Measurements from ENCODE around the gene OOSP4A.

GRCh38 chr11:59960502-59961381, 3.1 kb upstream of the OOSP4A start:
- TF ChIP-seq CTCF (IDR thresholded peaks at IDR 0.05) = no peak
- no peak for TF ChIP-seq POLR2AphosphoS5 (IDR thresholded peaks at IDR 0.05)
- TF ChIP-seq POLR2A (IDR thresholded peaks at IDR 0.05) = no peak
